IPS DF 19.7 (cell line): ENCODE measurements around the gene CFAP99.

ENCODE experiments used
- DNase-seq: peaks from one replicate; pipeline ENCODE4 v3.0.0-alpha.2; 2013; ENCODE audit warnings: low read depth, low spot score

CFAP99 gene

GRCh38 chr4:2390784-2391421 is 27.9 kb upstream of the CFAP99 start:
- DNase-seq, result no peak

- no peak for DNase-seq
Observed at GRCh38 chr4:2393353-2394270, 25.1 kb upstream of the CFAP99 start.

GRCh38 chr4:2394528-2394927 is 24.2 kb upstream of the CFAP99 start:
- no peak for DNase-seq

- no peak for DNase-seq
Observed at GRCh38 chr4:2395038-2395437, 23.7 kb upstream of the CFAP99 start.

GRCh38 chr4:2395584-2395983 is 23.2 kb upstream of the CFAP99 start:
- no peak for DNase-seq

GRCh38 chr4:2396781-2397368 is 21.9 kb upstream of the CFAP99 start:
- no peak for DNase-seq

GRCh38 chr4:2397596-2398379 is 21.0 kb upstream of the CFAP99 start:
- no peak for DNase-seq

- DNase-seq, result no peak
Observed at GRCh38 chr4:2399216-2399615, 19.5 kb upstream of the CFAP99 start.

- DNase-seq, result no peak
Observed at GRCh38 chr4:2399631-2400190, 19.0 kb upstream of the CFAP99 start.

GRCh38 chr4:2400841-2401609 is 17.7 kb upstream of the CFAP99 start:
- no peak for DNase-seq

GRCh38 chr4:2401610-2401983 is 17.2 kb upstream of the CFAP99 start:
- no peak for DNase-seq

- DNase-seq, result peak; percentile 85
Observed at GRCh38 chr4:2402048-2402842, 16.5 kb upstream of the CFAP99 start.

- DNase-seq, result no peak
Observed at GRCh38 chr4:2402941-2403340, 15.8 kb upstream of the CFAP99 start.

GRCh38 chr4:2406406-2406805 is 12.3 kb upstream of the CFAP99 start:
- DNase-seq, result no peak

GRCh38 chr4:2406920-2407319 is 11.8 kb upstream of the CFAP99 start:
- no peak for DNase-seq

- no peak for DNase-seq
Observed at GRCh38 chr4:2407991-2408342, 10.8 kb upstream of the CFAP99 start.

- no peak for DNase-seq
Observed at GRCh38 chr4:2408401-2408958, 10.3 kb upstream of the CFAP99 start.

- DNase-seq, result no peak
Observed at GRCh38 chr4:2408976-2409375, 9.8 kb upstream of the CFAP99 start.

- no peak for DNase-seq
Observed at GRCh38 chr4:2409381-2409783, 9.4 kb upstream of the CFAP99 start.
